HG03060 (cell line): ENCODE results near the gene BHLHE40.

Experiments used
- ATAC-seq: cut with Tn5 transposase; IDR thresholded peaks from one replicate; pipeline ENCODE4 v1.9.1; 2021; ENCODE audit warnings: low read depth, moderate number of reproducible peaks; ENCODE audit not compliant: unreplicated experiment

BHLHE40 gene

GRCh38 chr3:4982773-4983738 lies 3.8 kb downstream of the BHLHE40 start:
- ATAC-seq: no peak

GRCh38 chr3:4983739-4984510 lies 4.7 kb downstream of the BHLHE40 start:
- peak; percentile 53 for ATAC-seq

GRCh38 chr3:4984511-4984864 lies 5.3 kb downstream of the BHLHE40 start:
- no peak for ATAC-seq

- ATAC-seq: no peak
These were observed 6.3 kb downstream of the BHLHE40 start for GRCh38 chr3:4985330-4986174.

GRCh38 chr3:4986175-4986781 lies 7.0 kb downstream of the BHLHE40 start:
- ATAC-seq: peak; percentile 3

GRCh38 chr3:4986782-4987537 lies 7.7 kb downstream of the BHLHE40 start:
- ATAC-seq: peak; percentile 33

GRCh38 chr3:4987538-4988296 lies 8.5 kb downstream of the BHLHE40 start:
- ATAC-seq: no peak

- no peak for ATAC-seq
These were observed 10.0 kb downstream of the BHLHE40 start for GRCh38 chr3:4988983-4989834.

GRCh38 chr3:4990069-4990468 lies 10.8 kb downstream of the BHLHE40 start:
- ATAC-seq: no peak

GRCh38 chr3:4992118-4992517 lies 12.9 kb downstream of the BHLHE40 start:
- ATAC-seq: no peak

GRCh38 chr3:4993276-4994143 lies 14.3 kb downstream of the BHLHE40 start:
- ATAC-seq: no peak

GRCh38 chr3:4994144-4994730 lies 15.0 kb downstream of the BHLHE40 start:
- ATAC-seq: no peak

GRCh38 chr3:4994823-4995499 lies 15.7 kb downstream of the BHLHE40 start:
- ATAC-seq: peak; percentile 35

- no peak for ATAC-seq
These were observed 16.3 kb downstream of the BHLHE40 start for GRCh38 chr3:4995500-4996053.

GRCh38 chr3:4996223-4996765 lies 17.1 kb downstream of the BHLHE40 start:
- no peak for ATAC-seq
